Left lung (tissue), 10 donors: Measurements from ENCODE around the gene CHD2. TPM values are rescaled to one million over a fixed set of nuclear protein-coding genes. Genes with fewer than 3 reads are reported as not detected.

ENCODE experiments used
- ATAC-seq: fragments of 200-7000 bp; cut with Tn5 transposase; one replicate; pipeline ENCODE4 v1.9.1; 2020; ENCODE audit warnings: moderate library complexity
- DNase-seq, 4 donors: peaks; one replicate each; pipeline ENCODE4 v3.0.0-alpha.2; 2013 to 2020
- H3K27ac ChIP-seq, 2 donors: fragments of 200-600 bp; sonication (generic) in 1 of 2; one replicate each; pipeline versions ENCODE4 v1.5.0 to v1.8.0; 2020 to 2021
- H3K27me3 ChIP-seq, 2 donors: fragments of 200-600 bp; sonication (generic) in 1 of 2; one replicate each; pipeline versions ENCODE4 v1.5.0 to v1.8.0; 2020 to 2021
- H3K36me3 ChIP-seq, 2 donors: fragments of 200-600 bp; sonication (generic) in 1 of 2; one replicate each; pipeline versions ENCODE4 v1.5.0 to v1.8.0; 2020 to 2021
- H3K4me1 ChIP-seq, 2 donors: fragments of 200-600 bp; one replicate each; pipeline ENCODE4 v1.8.0; 2021
- H3K4me3 ChIP-seq, 2 donors: fragments of 200-600 bp; sonication (generic) in 1 of 2; one replicate each; pipeline versions ENCODE4 v1.5.0 to v1.8.0; 2020 to 2021; ENCODE audit warnings: mild to moderate bottlenecking in 1 of 2
- H3K9me3 ChIP-seq, 2 donors: fragments of 200-600 bp; sonication (generic) in 1 of 2; one replicate each; pipeline versions ENCODE4 v1.5.0 to v1.8.0; 2020 to 2021
- CTCF ChIP-seq, 2 donors: fragments of 200-600 bp; sonication (generic) in 1 of 2; IDR thresholded peaks; one replicate each; pipeline versions ENCODE4 v1.5.0 to v1.8.0; 2021; ENCODE audit warnings: antibody characterized with exemption in 2 of 2
- intact Hi-C, 2 donors: fragments of 100-400 bp; cut with DNase I; formaldehyde crosslinking; loops; one replicate each; pipeline versions ENCODE4 v1.11.2 to v1.14.2; 2022
- polyA plus RNA-seq, 6 donors: library from polyadenylated mRNA; unstranded; fragments of 120-200 nt; gene quantifications; one replicate each; pipeline ENCODE4 v1.2.1, GENCODE V29; 2013; ENCODE audit not compliant: insufficient read length in 6 of 6
- total RNA-seq, 2 donors: library from RNA; stranded (reverse); fragmentation: NEBNext Ultra II Directional; extraction: Animal tissue kit (Norgen Biotek cat#: 25700); gene quantifications; one replicate each; pipeline ENCODE4 v1.2.1, GENCODE V29; 2021
- donor health status: DM: no; HTN: yes; CAD: no.
- donor health status: DM: no; HTN: no; CAD: no.

CHD2 gene
- total and polyA plus RNA-seq, 8 donors, result 120 to 152 (median 130) TPM

- Histone ChIP-seq H3K4me3 (peak overlapping the region; percentile 51 to 52), H3K9me3 (no peaks in the 10 kb centered on the region), H3K27ac (no peak overlapping the region), H3K4me1 (peaks cover 0 to 20% of the 10 kb centered on the region in 2 donors), H3K36me3 (no peaks in the 10 kb centered on the region), H3K27me3 (peaks cover 14 to 72% of the 10 kb centered on the region in 2 donors)
- TF ChIP-seq CTCF (IDR thresholded peaks at IDR 0.05), result no peak
- peak in 2 of 4 donors; percentile 48 to 53 for DNase-seq
- intact Hi-C loops, result no loop called here
- peak; percentile 25 for ATAC-seq
These were observed 171.9 kb downstream of the CHD2 start for GRCh38 chr15:93072011-93072410.

- no peak for TF ChIP-seq CTCF (IDR thresholded peaks at IDR 0.05)
- Histone ChIP-seq H3K9me3 (no peaks in the 10 kb centered on the region), H3K36me3 (no peaks in the 10 kb centered on the region), H3K4me1 (peaks cover 0 to 20% of the 10 kb centered on the region in 2 donors), H3K27me3 (peaks cover 14 to 78% of the 10 kb centered on the region in 2 donors), H3K27ac (no peak overlapping the region), H3K4me3 (peak overlapping the region; percentile 51 to 52)
- intact Hi-C loops, result no loop called here
- ATAC-seq (peak; percentile 95), DNase-seq (peak; percentile 73 to 91 (median 85))
These were observed 172.6 kb downstream of the CHD2 start for GRCh38 chr15:93072411-93073394.

- peak overlapping the region; percentile 51 to 52 for H3K4me3 ChIP-seq
- H3K36me3 ChIP-seq, result no peaks in the 10 kb centered on the region
- H3K4me1 ChIP-seq, result peaks cover 0 to 20% of the 10 kb centered on the region in 2 donors
- ATAC-seq, result peak; percentile 4
- intact Hi-C loops, result no loop called here
- TF ChIP-seq CTCF (IDR thresholded peaks at IDR 0.05), result no peak
- H3K27me3 ChIP-seq, result peaks cover 14 to 82% of the 10 kb centered on the region in 2 donors
- no peaks in the 10 kb centered on the region for H3K9me3 ChIP-seq
- DNase-seq, result peak in 1 of 4 donors; percentile 35
- no peak overlapping the region for H3K27ac ChIP-seq
These were observed 173.4 kb downstream of the CHD2 start for GRCh38 chr15:93073465-93073952.

GRCh38 chr15:93074599-93074998, 174.5 kb downstream of the CHD2 start:
- no peak for TF ChIP-seq CTCF (IDR thresholded peaks at IDR 0.05)
- Histone ChIP-seq H3K4me1 (peaks cover 0 to 20% of the 10 kb centered on the region in 2 donors), H3K9me3 (no peaks in the 10 kb centered on the region), H3K27ac (no peak overlapping the region), H3K36me3 (no peaks in the 10 kb centered on the region), H3K4me3 (no peak overlapping the region), H3K27me3 (peaks cover 14 to 86% of the 10 kb centered on the region in 2 donors)
- intact Hi-C loops, result no loop called here
- DNase-seq (no peak), ATAC-seq (no peak)

- peaks cover 14 to 76% of the 10 kb centered on the region in 2 donors for H3K27me3 ChIP-seq
- H3K27ac ChIP-seq, result no peak overlapping the region
- no peaks in the 10 kb centered on the region for H3K9me3 ChIP-seq
- TF ChIP-seq CTCF (IDR thresholded peaks at IDR 0.05), result no peak
- no peak for DNase-seq
- no peak overlapping the region for H3K4me3 ChIP-seq
- H3K36me3 ChIP-seq, result no peaks in the 10 kb centered on the region
- H3K4me1 ChIP-seq, result peaks cover 0 to 20% of the 10 kb centered on the region in 2 donors
- intact Hi-C loops, result no loop called here
- no peak for ATAC-seq
These were observed 176.1 kb downstream of the CHD2 start for GRCh38 chr15:93076217-93076616.
